GM12873 (cell line): ENCODE measurements around the gene ADAP2.

Experiments
- CTCF ChIP-seq: IDR thresholded peaks from 2 replicates; pipeline ENCODE4 v1.5.1; 2012; ENCODE audit warnings: low read depth, mild to moderate bottlenecking, moderate library complexity, low read length, control low read depth; ENCODE audit not compliant: insufficient read depth; ENCODE audit errors: missing control alignments

The ADAP2 gene

GRCh38 chr17:30942308-30943079, 20.7 kb downstream of the ADAP2 start:
- no peak for TF ChIP-seq CTCF

- TF ChIP-seq CTCF = no peak
Measured at GRCh38 chr17:30947796-30948195, 26.1 kb downstream of the ADAP2 start.

GRCh38 chr17:30950189-30950588, 28.4 kb downstream of the ADAP2 start:
- TF ChIP-seq CTCF = no peak

- TF ChIP-seq CTCF = no peak
Measured at GRCh38 chr17:30950669-30951399, 29.1 kb downstream of the ADAP2 start.

- no peak for TF ChIP-seq CTCF
Measured at GRCh38 chr17:30952638-30953393, 31.1 kb downstream of the ADAP2 start.

GRCh38 chr17:30954046-30954830, 32.5 kb downstream of the ADAP2 start:
- no peak for TF ChIP-seq CTCF
